ENCODE results near the gene LENG9.
"Not testable (repeated sequence)": the region's sequence is repeated elsewhere in the genome, so short reads cannot be mapped to it uniquely, and the experiment has no call there.

The LENG9 gene

DNA sequence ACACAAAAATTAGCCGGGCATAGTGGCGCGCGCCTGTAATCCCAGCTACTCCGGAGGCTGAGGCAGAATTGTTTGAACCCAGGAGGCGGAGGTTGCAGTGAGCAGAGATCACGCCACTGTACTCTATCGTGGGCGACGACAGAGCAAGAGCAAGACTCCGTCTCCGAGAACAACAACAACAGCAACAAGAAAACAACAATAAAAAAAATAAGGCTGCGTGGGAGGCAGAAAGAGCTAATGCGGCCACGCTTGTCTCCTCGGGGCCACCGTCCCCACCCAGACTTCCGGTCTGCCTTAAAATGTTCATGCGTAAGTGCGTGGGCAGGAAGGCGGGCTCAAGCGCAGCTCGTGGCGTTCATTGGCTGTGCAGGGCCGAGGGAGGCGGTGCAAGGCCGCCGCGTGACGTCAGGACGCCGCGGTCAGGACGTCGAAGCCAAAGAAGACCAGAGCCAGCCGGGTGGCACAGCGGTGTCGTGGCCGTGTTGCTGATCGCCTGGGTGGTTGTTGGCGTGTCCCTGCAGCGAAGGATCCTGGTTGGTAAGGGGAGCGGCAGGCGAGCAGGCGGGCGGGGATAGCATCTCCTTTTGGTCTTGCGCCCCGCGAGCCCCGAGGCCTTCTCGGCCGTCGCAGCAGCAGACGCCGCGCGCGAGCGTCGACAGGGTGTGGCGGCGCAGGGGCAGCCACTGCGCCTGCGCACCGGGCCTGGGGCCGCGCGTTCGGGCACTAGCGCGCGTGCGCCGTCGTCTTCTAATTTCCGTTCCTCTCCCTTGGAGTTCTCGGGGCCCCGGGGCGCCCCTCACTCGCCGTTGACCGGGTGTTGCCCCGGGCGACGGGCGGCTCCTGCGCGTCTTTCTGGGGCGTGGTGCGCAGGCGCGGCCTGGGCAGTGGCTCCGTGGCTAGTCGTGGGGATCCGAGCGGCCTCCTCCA is 14.5 kb downstream of the LENG9 start, which contains the start of gene LENG8:
Gene LENG8 (plus strand): TSS at position 426 of the 927 bp plus-strand sequence. CDS start 2,146 bp downstream, outside the sequence.
- Histone ChIP-seq H3K27me3 (ENCODE audit: insufficient read depth, low read length) (no peaks in the 10 kb centered on the region), H3F3A (ENCODE audit: insufficient read depth, low read length) (no peaks in the 10 kb centered on the region), H3K4me3 (ENCODE audit: low read depth, low read length, poor library complexity, severe bottlenecking) (peak within 1 kb of the TSS; percentile 79), H3K27ac (ENCODE audit: low read depth, low read length, poor library complexity, severe bottlenecking) (peak within 1 kb of the TSS; percentile 59), H3K36me3 (ENCODE audit: insufficient read depth, low read length) (peaks cover 56% of the 10 kb centered on the region), H4K20me1 (ENCODE audit: insufficient read depth, low read length) (no peaks in the 10 kb centered on the region), H3K4me2 (ENCODE audit: low read length) (peak within 1 kb of the TSS; percentile 96), H3K9me2 (ENCODE audit: low read depth, low read length) (no peaks in the 10 kb centered on the region), H3K9me3 (ENCODE audit: low read length) (no peaks in the 10 kb centered on the region), H2AFZ (ENCODE audit: low read length) (no peak within 1 kb of the TSS), H3K79me2 (ENCODE audit: insufficient read depth, low read length) (peaks cover 44% of the 10 kb centered on the region), H3K4me1 (ENCODE audit: insufficient read depth, low read length, severe bottlenecking) (peaks cover 31% of the 10 kb centered on the region), H3K9ac (ENCODE audit: low read length) (peak within 1 kb of the TSS; percentile 87)
- TF ChIP-seq, protein P1, sequence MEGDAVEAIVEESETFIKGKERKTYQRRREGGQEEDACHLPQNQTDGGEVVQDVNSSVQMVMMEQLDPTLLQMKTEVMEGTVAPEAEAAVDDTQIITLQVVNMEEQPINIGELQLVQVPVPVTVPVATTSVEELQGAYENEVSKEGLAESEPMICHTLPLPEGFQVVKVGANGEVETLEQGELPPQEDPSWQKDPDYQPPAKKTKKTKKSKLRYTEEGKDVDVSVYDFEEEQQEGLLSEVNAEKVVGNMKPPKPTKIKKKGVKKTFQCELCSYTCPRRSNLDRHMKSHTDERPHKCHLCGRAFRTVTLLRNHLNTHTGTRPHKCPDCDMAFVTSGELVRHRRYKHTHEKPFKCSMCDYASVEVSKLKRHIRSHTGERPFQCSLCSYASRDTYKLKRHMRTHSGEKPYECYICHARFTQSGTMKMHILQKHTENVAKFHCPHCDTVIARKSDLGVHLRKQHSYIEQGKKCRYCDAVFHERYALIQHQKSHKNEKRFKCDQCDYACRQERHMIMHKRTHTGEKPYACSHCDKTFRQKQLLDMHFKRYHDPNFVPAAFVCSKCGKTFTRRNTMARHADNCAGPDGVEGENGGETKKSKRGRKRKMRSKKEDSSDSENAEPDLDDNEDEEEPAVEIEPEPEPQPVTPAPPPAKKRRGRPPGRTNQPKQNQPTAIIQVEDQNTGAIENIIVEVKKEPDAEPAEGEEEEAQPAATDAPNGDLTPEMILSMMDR (IDR thresholded peaks at IDR 0.05; ENCODE audit: low read length), result no peak
- no peak for TF ChIP-seq EZH2 (IDR thresholded peaks at IDR 0.05; ENCODE audit: borderline replicate concordance, low read length)

DNA sequence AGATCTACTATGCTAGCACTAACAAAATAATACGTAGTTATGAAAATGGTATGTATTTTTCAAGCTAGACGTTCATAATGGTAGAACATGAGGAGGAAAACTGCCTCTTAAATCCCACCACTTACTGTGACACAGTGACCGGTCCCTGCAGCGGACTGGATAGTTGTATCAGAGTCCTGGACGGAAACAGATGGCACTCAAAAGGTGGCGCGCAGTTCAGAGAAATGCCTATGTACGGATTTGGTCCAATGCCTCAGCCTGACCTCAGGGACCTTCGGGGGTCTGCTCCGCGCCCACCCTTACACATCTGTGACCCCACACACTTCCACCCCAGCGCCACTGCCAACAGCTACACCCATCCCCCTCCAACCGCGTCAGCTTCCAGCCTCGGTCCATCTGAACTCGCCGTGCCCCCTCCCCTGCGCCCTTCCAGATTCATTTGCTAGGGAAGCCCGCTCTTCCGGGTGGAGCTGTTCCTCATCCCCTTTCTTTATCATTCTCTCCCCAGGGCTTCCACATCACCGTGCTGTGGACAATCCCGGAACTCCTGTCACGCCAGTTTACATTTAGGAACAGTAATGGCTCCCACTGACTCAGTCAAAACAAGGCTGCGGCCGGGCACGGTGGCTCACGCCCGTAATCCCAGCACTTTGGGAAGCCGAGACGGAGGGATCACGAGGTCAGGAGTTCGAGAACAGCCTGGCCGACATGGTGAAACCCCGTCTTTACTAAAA is 15.4 kb downstream of the LENG9 start:
- TF ChIP-seq EZH2 (IDR thresholded peaks at IDR 0.05; ENCODE audit: borderline replicate concordance, low read length), result no peak
- TF ChIP-seq, protein P1 (IDR thresholded peaks at IDR 0.05; ENCODE audit: low read length), result no peak
- Histone ChIP-seq H3K27me3 (ENCODE audit: insufficient read depth, low read length) (no peaks in the 10 kb centered on the region), H3K9me2 (ENCODE audit: low read depth, low read length) (no peaks in the 10 kb centered on the region), H3K9me3 (ENCODE audit: low read length) (no peaks in the 10 kb centered on the region), H3F3A (ENCODE audit: insufficient read depth, low read length) (no peaks in the 10 kb centered on the region), H3K79me2 (ENCODE audit: insufficient read depth, low read length) (peaks cover 44% of the 10 kb centered on the region), H3K9ac (ENCODE audit: low read length) (peak overlapping the region; percentile 87), H2AFZ (ENCODE audit: low read length) (no peak overlapping the region), H3K4me1 (ENCODE audit: insufficient read depth, low read length, severe bottlenecking) (peaks cover 31% of the 10 kb centered on the region), H3K4me3 (ENCODE audit: low read depth, low read length, poor library complexity, severe bottlenecking) (peak overlapping the region; percentile 79), H3K36me3 (ENCODE audit: insufficient read depth, low read length) (peaks cover 48% of the 10 kb centered on the region), H3K4me2 (ENCODE audit: low read length) (peak overlapping the region; percentile 96), H3K27ac (ENCODE audit: low read depth, low read length, poor library complexity, severe bottlenecking) (peak overlapping the region; percentile 57), H4K20me1 (ENCODE audit: insufficient read depth, low read length) (no peaks in the 10 kb centered on the region)

DNA sequence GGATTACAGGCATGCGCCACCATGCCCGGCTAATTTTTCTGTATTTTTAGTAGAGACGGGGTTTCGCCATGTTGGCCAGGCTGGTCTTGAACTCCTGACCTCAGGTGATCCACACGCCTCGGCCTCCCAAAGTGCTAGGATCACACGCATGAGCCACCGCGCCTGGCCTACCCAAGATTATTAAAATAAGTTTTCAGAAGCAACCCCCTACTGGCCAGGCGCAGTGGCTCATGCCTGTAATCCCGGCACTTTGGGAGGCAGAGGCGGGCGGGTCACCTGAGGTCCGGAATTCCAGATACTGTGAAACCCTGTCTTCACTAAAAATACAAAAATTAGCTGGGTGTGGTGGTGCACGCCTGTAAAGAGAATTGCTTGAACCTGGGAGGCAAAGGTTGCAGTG is 17.2 kb downstream of the LENG9 start:
- not testable (repeated sequence) for H2AFZ ChIP-seq (ENCODE audit: low read length); H3K4me3 ChIP-seq (ENCODE audit: low read depth, low read length, poor library complexity, severe bottlenecking); H3K4me2 ChIP-seq (ENCODE audit: low read length); H3K9me2 ChIP-seq (ENCODE audit: low read depth, low read length); H4K20me1 ChIP-seq (ENCODE audit: insufficient read depth, low read length); H3K9me3 ChIP-seq (ENCODE audit: low read length); H3F3A ChIP-seq (ENCODE audit: insufficient read depth, low read length); H3K27ac ChIP-seq (ENCODE audit: low read depth, low read length, poor library complexity, severe bottlenecking); H3K9ac ChIP-seq (ENCODE audit: low read length); H3K27me3 ChIP-seq (ENCODE audit: insufficient read depth, low read length)
- peaks cover 37% of the 10 kb centered on the region for H3K79me2 ChIP-seq (ENCODE audit: insufficient read depth, low read length)
- peaks cover 35% of the 10 kb centered on the region for H3K36me3 ChIP-seq (ENCODE audit: insufficient read depth, low read length)
- peaks cover 29% of the 10 kb centered on the region for H3K4me1 ChIP-seq (ENCODE audit: insufficient read depth, low read length, severe bottlenecking)

All from OCI-LY1 (cell line).